ENCODE measurements around the gene TRIM47. TPM values are rescaled to one million over a fixed set of nuclear protein-coding genes. Genes with fewer than 3 reads are reported as not detected.
"Not testable (repeated sequence)": the region's sequence is repeated elsewhere in the genome, so short reads cannot be mapped to it uniquely, and the experiment has no call there.

TRIM47 gene
- total RNA-seq, 2 donors from 2014 or later = 21.3 to 62.9 TPM

- intact Hi-C loops (cut with DNase I) = loop anchor here (5.0 kb wide), 1 partner anchor 130 kb away; no protein-coding TSS in a partner anchor
- TF ChIP-seq POLR2A (IDR thresholded peaks at IDR 0.05) (no peak), POLR2AphosphoS5 (IDR thresholded peaks at IDR 0.05) (no peak), CTCF (IDR thresholded peaks at IDR 0.05) (no peak)
- Histone ChIP-seq H3K36me3 (no peaks in the 10 kb centered on the region), H3K9me3 (no peaks in the 10 kb centered on the region), H3K4me1 (replicated peaks) (peaks cover 2% of the 10 kb centered on the region), H3K4me3 (no peak overlapping the region), H3K27me3 (replicated peaks; ENCODE audit: insufficient read depth) (no peaks in the 10 kb centered on the region), H3K27ac (no peak overlapping the region)
- DNase-seq (ENCODE audit: low spot score) = no peak
- 74% methylated on average over 24 of the region's 32 CpGs for WGBS
Measured at GRCh38 chr17:75891605-75892555, 13.5 kb upstream of the TRIM47 start.

- Histone ChIP-seq H3K4me1 (replicated peaks) (peaks cover 2% of the 10 kb centered on the region), H3K27me3 (replicated peaks; ENCODE audit: insufficient read depth) (no peaks in the 10 kb centered on the region), H3K36me3 (no peaks in the 10 kb centered on the region), H3K27ac (no peak overlapping the region), H3K9me3 (no peaks in the 10 kb centered on the region), H3K4me3 (no peak overlapping the region)
- WGBS = 92% methylated on average over 29 of the region's 31 CpGs
- no peak for TF ChIP-seq POLR2A (IDR thresholded peaks at IDR 0.05)
- no peak for TF ChIP-seq CTCF (IDR thresholded peaks at IDR 0.05)
- TF ChIP-seq POLR2AphosphoS5 (IDR thresholded peaks at IDR 0.05) = no peak
- DNase-seq (ENCODE audit: low spot score) = no peak
- intact Hi-C loops (cut with DNase I) = loop anchor here (5.0 kb wide), 1 partner anchor 129 kb away; no protein-coding TSS in a partner anchor
Measured at GRCh38 chr17:75891022-75891604, 12.7 kb upstream of the TRIM47 start.

GRCh38 chr17:75889454-75889853 lies 11.1 kb upstream of the TRIM47 start:
- no peak overlapping the region for H3K27ac ChIP-seq
- H3K27me3 ChIP-seq (replicated peaks; ENCODE audit: insufficient read depth) = no peaks in the 10 kb centered on the region
- no peaks in the 10 kb centered on the region for H3K9me3 ChIP-seq
- intact Hi-C loops (cut with DNase I) = no loop called here
- H3K36me3 ChIP-seq = no peaks in the 10 kb centered on the region
- 73% methylated on average over 6 of the region's 6 CpGs for WGBS
- no peak for TF ChIP-seq POLR2AphosphoS5 (IDR thresholded peaks at IDR 0.05)
- TF ChIP-seq CTCF (IDR thresholded peaks at IDR 0.05) = no peak
- no peak for TF ChIP-seq POLR2A (IDR thresholded peaks at IDR 0.05)
- no peaks in the 10 kb centered on the region for H3K4me1 ChIP-seq (replicated peaks)
- no peak for DNase-seq (ENCODE audit: low spot score)
- H3K4me3 ChIP-seq = no peak overlapping the region

- no peaks in the 10 kb centered on the region for H3K27me3 ChIP-seq (replicated peaks; ENCODE audit: insufficient read depth)
- TF ChIP-seq POLR2AphosphoS5 (IDR thresholded peaks at IDR 0.05) = no peak
- no peak for TF ChIP-seq POLR2A (IDR thresholded peaks at IDR 0.05)
- TF ChIP-seq CTCF (IDR thresholded peaks at IDR 0.05) = no peak
- no peaks in the 10 kb centered on the region for H3K9me3 ChIP-seq
- WGBS = 86% methylated on average over 6 of the region's 6 CpGs
- no peak for DNase-seq (ENCODE audit: low spot score)
- no peaks in the 10 kb centered on the region for H3K4me1 ChIP-seq (replicated peaks)
- intact Hi-C loops (cut with DNase I) = no loop called here
- H3K4me3 ChIP-seq = no peak overlapping the region
- H3K27ac ChIP-seq = no peak overlapping the region
- H3K36me3 ChIP-seq = no peaks in the 10 kb centered on the region
Measured at GRCh38 chr17:75888484-75888883, 10.1 kb upstream of the TRIM47 start.

- H3K4me1 ChIP-seq (replicated peaks); H3K27ac ChIP-seq; H3K36me3 ChIP-seq; intact Hi-C loops (cut with DNase I); H3K9me3 ChIP-seq; H3K27me3 ChIP-seq (replicated peaks; ENCODE audit: insufficient read depth); DNase-seq (ENCODE audit: low spot score); H3K4me3 ChIP-seq: not testable (repeated sequence)
- WGBS = 89% methylated on average over 9 of the region's 9 CpGs
Measured at GRCh38 chr17:75885860-75886259, 7.5 kb upstream of the TRIM47 start.

Data from prostate gland (tissue), 2 donors.